Activated gamma-delta T cell (primary cell): Measurements from ENCODE around the gene PPIA.

Experiments used
- DNase-seq: peaks from one replicate; lab custom pipeline; 2025; lab: John Stamatoyannopoulos, UW
- total RNA-seq, 2 donors: gene quantifications; one replicate each; lab custom pipeline; 2026; lab: John Stamatoyannopoulos, UW

PPIA gene
- 446 to 539 reads per million in 2 donors for total RNA-seq

DNA sequence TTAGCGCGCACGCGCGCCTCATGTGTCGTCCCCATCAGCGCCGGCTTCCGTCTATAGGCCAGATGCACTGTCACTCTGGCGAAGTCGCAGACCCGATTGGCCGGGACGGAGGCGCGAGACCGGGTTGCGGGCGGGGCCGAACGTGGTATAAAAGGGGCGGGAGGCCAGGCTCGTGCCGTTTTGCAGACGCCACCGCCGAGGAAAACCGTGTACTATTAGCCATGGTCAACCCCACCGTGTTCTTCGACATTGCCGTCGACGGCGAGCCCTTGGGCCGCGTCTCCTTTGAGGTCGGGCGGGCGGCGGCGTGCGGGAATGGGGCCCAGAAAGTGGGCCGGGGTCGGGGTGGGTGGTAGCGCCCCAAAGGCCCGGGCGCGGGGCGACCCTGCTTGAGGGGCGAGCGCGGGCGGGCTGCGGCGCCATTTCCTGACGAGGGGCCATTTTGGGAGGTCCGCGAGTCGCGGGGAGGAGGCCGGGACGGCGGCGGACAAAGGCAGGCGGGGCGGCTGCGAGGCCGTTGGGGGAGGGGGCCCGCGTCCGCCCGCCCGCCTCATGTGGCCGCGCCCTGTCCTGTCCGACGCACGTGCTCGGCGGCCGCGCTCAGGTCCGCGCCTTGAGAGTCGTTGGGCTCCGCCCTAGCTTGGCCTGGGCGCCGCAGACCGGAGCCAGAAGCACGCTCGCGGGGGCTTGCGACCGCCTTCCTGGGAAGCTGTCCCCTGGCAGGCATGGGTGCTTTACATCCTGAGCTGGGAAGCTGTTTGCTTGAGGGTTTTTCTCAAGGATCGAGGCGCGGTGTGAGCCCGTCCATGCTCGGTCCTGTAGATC lies at the start of gene PPIA:
PPIA (plus strand) TSS at position 178 of the 825 bp plus-strand sequence; CDS start at position 222, 44 bp downstream.
- peak; percentile 97 for DNase-seq

DNA sequence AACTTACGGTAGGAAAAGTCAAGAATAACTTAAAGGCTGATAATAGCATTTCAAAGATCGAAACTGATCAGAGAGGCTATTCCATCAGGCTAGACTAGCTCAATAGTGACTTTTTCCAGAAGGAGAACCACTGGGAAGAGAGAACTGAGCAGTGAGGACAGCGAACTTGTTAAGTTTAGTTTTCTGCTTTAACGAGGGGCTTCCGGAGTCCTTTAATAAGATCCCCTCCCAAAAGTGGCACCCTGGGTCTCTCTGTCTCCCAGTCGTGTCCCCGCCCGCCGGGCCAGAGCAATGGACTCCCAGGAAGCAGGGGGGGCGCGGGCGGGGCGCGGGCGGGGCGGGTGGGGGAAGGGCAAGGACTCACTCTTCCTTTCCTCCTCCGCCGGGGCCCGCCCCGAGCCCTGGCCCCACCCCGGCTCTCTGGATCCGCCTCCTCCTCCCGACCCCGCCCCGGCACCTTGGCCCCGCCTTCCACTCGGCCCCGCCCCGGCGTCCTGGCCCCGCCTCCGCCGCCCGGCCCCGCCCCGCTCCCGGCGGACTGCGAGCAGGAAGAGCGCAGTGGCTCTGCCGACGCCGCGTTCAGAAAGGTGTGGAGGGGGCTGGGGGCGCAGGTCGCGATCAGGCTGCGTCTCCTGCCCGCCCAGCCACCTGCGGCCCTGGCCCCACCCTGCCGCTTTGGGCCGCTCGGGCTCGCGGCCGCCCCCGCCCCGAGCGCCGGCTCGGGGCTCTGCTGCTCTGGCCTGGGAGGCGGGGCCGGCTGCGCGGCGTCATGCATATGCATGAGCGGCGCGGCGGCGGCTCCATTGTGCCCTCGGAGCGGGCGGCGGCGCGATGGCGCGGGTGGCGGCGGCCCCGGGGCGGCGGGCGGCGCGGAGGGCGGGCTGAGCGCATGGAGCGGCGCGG lies 48.2 kb upstream of the PPIA start, which contains the start of gene ZMIZ2:
ZMIZ2 (plus strand) TSS at position 803 of the 903 bp plus-strand sequence. CDS start 7,403 bp downstream, outside the sequence.
- peak; percentile 86 for DNase-seq

DNA sequence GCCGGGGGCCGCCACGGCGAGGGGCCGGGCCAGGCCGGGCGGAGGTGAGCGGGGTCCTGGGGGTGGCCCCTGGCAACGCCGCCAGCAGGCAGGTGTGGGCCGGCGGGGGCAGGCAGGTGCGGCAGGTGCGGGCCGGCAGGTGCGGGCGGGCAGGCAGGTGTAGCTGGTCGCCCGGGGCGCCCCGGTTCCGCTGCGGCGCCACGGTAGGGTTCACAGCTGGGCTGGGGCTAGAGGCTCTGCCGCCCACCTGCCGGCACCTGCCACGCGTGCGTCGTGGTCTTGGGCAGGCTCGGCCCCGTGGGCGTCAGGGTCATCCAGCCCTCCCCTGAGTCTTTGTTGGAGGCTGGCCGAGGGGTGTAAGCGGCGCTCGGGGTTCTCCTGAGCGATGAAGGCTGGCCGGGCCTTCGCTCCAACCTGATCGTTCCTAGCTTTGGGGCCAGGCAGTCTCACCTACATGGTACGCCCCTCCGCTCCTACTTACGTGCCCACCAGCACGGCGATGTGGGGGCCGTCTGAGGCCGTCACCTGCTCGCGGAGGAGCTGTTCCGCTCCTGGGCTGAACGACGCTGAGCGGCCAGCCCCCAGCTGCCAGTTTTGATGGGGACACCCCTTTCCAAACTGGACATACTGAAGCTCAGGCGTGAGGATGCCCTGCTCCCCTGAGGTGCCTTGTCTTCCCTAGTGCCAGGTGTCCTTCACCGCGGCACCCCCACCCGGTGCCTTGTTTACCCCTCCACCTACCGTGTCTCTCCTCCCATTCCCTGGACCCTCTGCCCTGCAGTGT lies 47.3 kb upstream of the PPIA start:
- DNase-seq: no peak

DNA sequence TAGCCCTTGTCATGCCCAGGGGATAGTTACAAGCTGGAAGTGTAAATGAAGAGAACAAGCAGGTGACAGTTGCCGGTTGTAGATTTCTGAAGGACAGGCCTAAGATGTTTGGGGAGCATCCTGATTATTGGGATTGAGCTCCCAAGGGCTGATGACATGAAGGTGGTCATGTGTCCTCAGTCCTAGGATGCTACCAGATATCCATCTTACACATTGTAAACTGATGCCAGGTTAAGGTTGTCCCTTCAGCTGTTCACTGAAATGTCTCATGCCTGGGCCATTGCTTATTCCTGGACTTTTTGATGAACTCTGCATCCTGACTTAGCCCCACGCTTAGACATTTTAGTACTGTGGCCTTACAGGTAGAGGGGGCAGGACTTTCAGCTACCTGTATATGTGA lies 46.5 kb upstream of the PPIA start:
- DNase-seq: no peak

DNA sequence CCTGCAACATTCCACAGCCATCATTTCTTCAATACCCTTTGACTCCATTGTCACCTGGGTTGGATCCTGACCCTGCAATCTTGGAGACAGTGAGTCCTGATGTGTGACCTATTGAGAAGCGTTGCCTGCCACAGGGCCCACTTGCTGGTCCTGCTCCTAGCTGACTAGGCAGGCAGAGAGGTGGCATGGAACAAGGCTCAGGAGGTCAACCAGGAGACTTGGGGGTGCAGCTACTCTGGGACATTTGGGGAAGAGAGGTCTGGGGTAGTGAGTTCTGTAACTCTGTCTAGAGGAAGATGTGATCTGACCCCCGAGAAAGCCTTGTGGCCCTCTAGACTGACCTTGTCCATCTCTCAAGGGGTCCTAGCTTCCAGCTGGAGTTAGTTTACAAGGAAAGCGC lies 46.1 kb upstream of the PPIA start:
- DNase-seq: no peak

DNA sequence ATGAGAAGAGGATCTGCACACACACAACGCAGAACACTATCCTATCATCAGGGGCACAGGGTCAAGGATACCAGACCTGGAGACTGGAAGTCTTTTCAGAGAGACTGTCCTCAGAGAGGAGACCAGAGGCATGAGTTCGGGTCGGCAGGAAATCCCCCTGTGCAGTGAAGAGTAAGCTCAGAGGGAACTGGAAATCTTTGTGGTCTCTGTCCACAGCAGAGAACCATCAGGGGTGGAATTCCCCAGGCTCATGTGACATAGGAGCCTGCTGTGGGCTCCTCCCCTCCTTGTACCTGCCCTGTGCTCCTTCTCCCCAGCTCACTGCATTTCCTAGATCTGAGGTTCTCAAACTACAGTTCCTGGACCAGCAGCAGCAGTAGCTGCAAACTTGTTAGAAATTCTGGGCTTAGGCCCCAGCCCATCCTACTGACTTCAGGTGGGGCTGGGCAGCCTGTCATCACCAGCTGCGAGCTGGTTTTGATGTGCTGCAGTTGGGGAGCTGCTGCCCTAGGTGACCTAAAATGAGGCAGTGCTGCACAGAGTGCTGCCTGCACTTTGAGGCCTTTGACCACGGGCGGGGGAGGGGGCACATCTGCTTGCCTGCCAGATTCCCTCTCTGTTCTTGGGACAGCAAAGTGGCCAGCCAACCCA lies 45.4 kb upstream of the PPIA start:
- DNase-seq: no peak

DNA sequence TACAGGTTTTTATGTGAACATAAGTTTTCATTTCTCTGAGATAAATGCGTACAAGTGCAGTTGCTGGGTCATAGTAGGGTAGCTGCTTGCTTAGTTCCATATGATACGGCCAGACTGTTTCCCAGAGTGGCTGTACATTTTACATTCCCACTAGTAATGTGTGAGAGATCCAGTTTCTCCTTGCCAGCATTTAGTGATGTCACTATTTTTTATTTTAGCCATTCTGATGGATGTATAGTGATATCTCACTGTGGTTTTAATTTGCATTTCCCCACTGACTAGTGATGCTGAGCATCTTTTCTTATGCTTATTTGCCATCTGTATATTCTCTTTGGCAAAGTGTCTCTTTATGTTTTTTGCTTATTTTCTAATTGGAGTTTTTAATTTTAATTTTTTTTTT lies 43.7 kb upstream of the PPIA start:
- DNase-seq: no peak

DNA sequence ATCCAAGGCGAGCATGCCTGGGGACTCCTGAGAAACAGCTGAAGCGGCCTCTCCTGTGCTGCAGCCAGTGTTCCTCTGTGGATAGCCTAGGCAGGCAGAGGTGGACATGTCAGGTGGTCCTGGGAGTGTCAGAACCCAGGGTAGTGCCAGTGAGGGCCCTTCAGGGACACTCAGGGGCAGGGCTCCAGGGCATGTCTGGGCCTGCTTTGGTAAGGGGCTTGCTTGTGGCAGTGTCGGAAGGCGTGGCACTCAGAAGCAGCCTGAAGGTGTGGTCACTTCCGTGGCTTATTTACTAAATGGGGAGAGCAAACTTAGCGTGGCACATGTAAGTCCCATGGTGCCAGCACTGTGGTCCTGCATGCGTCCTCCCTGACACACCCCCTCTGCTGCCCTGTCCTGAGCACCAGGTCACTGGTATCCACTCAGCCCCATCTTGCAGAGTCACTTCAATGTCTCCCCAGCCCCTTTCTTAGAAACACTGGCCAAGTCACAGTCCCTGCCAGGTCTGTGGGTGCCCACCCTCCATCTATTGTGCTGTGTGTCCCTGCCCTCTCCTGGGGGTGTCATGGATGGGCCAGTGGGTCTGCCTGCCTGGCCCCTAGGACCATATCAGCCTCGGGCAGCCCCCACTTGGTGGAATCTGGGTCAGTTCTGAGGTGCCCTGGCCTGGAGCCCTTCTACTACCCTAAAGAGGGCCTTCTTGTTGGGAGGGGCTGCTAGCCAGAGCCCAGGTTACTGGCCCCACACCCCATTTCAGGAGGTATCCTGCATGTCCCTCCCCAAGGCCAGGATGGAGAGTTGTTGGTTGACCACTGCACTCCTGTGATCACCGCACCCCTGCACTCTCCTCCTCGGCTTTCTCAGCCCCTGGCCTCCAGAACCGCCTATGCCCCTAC lies 41.4 kb upstream of the PPIA start:
- DNase-seq: no peak

DNA sequence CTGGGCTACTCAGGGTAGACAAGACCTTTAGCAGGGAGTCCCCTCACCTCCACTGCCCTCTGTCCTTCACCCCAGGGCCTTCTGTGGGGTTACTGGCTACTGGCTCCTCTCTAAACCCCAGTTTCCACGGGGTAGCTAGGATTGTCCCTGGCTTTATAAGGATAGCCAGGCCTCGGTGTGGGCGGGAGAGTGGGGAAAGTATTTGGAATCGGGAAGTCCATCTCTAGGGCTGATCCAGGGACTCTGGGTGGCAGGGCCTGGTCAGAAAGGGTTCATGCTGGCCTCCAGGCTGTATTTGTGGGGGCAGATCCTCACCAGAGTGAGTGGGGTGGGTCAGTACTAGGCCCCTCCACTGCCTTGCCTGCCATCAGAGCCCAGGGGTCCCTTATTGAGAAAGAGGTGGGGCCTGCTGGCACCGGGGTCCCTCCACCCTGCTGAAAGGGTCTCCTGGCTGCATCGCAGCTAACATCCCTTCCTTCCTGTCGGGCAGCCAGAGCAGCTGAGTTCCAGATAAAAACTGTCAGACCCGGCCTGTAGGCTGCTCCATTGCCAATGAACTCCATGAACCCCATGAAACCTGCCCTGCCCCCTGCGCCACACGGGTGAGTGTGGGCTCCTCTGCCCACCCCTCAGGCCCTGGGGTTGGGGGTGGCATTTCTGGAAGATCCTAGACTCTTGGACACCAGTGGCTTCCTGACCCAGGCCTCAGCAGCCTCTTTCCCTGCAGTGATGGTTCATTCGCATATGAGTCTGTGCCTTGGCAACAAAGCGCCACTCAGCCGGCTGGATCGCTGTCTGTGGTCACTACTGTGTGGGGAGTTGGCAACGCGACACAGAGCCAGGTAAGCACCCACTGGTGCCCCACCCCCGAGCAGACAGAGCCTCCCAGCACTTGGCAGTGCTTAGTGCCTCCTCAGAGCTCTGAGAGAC lies 40.5 kb upstream of the PPIA start:
- no peak for DNase-seq

DNA sequence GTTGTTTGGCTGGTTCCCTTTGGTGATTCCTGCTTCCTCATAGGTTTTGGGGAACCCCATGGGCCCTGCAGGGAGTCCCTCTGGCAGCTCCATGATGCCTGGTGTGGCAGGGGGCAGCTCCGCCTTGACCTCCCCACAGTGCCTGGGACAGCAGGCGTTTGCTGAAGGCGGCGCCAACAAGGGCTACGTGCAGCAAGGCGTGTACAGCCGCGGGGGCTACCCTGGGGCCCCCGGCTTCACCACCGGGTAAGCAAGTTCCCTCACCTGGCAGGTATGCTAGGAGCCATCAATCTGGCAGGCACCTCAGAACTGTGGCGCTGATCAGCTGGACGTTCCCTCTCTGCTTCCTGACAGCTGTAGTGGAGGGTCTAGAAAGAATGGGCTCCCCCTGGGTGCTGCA lies 39.6 kb upstream of the PPIA start:
- no peak for DNase-seq

DNA sequence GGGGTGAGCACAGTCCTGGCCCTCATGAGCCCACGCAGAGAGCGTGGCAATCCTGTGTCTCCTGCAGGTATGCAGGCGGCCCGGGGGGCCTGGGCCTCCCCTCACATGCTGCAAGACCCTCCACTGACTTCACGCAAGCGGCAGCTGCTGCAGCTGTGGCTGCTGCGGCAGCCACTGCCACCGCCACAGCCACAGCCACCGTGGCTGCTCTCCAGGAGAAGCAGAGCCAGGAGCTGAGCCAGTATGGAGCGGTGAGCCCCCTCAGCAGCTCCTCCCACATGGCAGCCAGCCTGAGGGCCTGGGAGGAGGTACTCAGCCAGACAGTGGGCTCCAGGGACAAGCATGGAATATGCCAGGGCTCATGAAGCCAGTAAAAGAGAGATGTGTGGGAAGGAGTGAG lies 39.2 kb upstream of the PPIA start:
- no peak for DNase-seq

DNA sequence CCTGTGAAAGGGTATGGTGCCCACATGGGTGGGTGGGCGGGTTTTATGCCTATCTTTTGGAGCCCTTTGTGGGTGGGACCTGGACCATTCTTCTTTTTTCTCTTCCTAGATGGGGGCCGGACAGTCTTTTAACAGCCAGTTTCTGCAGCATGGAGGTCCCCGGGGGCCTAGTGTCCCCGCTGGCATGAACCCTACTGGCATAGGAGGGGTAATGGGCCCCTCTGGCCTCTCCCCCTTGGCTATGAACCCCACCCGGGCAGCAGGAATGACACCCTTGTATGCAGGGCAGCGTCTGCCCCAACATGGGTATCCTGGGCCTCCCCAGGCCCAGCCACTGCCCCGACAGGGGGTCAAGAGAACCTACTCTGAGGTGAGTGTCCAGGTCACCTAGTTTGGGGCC lies 38.7 kb upstream of the PPIA start:
- no peak for DNase-seq

DNA sequence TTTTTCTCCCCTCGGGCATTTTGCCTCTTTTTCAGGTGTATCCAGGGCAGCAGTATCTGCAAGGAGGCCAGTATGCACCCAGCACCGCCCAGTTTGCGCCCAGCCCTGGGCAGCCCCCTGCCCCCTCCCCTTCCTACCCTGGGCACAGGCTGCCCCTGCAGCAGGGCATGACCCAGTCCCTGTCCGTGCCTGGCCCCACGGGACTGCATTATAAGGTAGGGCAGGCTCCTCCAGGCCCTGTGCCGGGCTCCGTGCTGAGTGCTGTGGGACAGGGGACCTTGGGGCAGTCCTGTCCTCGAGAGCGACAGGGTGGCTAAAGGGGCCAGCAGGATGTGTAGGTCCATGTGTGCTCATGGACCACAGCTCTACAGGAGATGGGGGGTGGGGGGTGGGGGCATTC lies 37.2 kb upstream of the PPIA start:
- no peak for DNase-seq

DNA sequence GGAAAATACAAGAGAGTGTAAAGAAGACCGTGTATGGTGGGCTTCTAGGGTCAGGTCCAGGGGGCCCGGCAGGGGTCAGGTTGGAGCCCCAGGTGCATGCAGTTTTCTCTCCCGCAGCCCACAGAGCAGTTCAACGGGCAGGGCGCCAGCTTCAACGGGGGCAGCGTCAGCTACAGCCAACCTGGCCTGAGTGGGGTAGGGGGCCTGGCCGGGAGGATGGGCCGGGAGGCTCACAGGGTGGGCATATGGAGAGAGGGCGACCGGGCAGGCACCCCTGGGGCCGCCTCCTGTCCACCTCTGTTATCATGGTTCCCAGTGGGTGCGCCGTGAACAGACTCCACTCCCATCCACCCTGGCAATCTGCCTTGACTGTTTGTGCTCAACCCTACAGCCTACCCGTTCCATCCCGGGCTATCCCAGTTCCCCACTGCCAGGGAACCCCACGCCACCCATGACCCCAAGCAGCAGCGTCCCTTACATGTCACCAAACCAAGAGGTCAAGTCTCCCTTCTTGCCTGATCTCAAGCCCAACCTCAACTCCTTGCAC lies 36.4 kb upstream of the PPIA start:
- no peak for DNase-seq

DNA sequence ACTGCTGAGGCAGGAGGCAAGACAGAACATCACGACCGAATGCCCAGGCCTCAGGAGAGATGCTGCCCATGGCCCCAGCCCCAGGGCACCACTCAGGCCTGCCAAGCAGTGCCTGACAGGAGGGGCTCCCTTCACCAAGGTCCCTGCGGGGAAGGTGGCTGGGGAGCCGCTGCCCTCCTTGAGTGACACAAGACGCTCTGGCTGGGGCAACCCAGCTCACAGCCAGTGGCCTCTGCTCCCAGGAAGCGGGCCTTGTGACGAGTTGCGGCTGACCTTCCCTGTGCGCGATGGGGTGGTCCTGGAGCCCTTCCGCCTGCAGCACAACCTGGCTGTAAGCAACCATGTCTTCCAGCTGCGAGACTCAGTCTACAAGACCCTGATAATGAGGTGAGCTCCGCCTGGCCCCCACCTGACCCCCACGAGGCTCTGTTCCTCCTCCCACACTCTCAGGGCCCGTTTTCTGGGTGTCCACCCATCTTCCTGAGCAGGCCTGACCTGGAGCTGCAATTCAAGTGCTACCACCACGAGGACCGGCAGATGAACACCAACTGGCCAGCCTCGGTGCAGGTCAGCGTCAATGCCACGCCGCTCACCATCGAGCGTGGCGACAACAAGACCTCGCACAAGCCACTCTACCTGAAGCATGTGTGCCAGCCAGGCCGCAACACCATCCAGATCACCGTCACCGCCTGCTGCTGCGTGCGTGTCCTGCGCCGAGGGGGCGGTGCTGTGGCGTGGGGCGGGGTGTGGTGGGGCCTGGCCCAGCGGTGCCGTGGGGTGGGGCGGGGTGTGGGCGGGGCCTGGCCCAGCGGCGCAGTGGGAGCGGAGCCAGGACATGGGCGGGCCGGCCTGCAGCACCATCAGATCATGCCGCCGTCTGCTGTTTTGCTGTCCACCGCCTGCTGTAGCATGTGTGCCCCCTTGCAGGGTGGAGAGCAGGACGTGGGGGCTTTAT lies 35.0 kb upstream of the PPIA start:
- no peak for DNase-seq

DNA sequence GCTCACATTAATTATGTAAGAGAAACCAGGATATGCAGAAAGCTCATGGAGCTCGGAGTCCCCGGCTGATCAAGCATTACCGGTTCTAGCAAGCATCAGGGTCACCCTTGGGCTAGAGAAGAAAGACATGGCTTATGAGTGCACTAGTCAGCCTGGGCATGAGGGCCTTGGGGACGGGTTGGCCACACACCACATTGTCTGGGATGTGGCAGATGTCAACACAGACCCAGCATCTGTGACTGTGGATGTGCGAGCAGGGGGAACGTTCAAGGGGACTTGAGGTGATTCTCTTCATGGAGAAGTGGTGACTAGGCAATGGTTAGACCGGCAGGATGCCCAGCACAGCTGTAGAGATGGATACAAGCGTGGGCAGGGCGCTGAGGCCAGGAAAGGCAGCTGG lies 34.2 kb upstream of the PPIA start:
- DNase-seq: no peak

DNA sequence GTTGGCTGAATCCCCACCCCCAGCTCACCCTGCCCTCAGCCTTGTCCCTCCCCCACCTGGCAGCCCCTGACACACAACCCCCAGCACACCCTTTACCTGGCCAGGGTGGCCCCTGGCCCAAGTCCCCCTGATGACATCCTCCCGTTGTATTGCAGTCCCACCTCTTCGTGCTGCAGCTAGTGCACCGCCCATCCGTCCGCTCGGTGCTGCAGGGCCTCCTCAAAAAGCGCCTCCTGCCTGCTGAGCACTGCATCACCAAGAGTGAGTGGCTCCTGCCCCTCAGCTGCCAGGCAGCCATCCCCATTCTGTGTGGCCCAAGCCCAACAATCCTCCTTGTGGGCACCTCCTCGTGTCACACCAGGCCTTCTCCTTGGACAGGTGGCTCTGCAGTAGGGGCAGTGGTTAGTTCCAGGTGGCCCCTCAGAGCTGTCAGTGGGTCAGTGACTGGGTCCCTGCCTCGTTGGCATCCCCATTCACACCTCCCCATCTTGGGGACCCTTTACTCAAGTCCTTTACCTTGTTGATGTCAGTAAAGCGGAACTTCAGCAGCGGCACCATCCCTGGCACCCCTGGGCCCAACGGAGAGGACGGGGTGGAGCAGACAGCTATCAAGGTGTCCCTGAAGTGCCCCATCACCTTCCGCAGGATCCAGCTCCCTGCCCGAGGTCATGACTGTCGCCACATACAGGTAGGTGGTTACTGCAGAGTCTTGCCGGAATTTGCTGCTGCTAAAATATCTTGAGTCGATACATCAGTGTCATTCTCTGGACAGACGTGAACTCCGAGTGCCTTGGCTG lies 33.6 kb upstream of the PPIA start:
- no peak for DNase-seq
